T-helper 17 cell (primary cell): ENCODE measurements around the gene NEK6. TPM values are rescaled to one million over a fixed set of nuclear protein-coding genes. Genes with fewer than 3 reads are reported as not detected.

Experiments
- ATAC-seq: fragments of 150-1000 bp; cut with Tn5 transposase; 2 replicates; pipeline ENCODE4 v1.10.0; 2021; ENCODE audit warnings: mild to moderate bottlenecking, moderate library complexity
- DNase-seq, 3 donors: peaks; one replicate each; pipeline versions ENCODE4 v3.0.0 to v3.0.0-alpha.2; 2020 to 2021
- H3K9me3 ChIP-seq: one replicate; pipeline ENCODE4 v1.7.0; 2013; ENCODE audit warnings: low read length, mild to moderate bottlenecking; ENCODE audit not compliant: control insufficient read depth, poor library complexity, severe bottlenecking
- H3K27ac Mint-ChIP-seq: one replicate; pipeline ENCODE4 v1.8.0; 2022; ENCODE audit warnings: mild to moderate bottlenecking, moderate library complexity, mixed read lengths
- H3K27me3 Mint-ChIP-seq: one replicate; pipeline ENCODE4 v1.8.0; 2022; ENCODE audit warnings: mixed read lengths
- H3K36me3 Mint-ChIP-seq: one replicate; pipeline ENCODE4 v1.8.0; 2022; ENCODE audit warnings: low read depth, mixed read lengths
- H3K4me1 Mint-ChIP-seq: one replicate; pipeline ENCODE4 v1.8.0; 2022; ENCODE audit warnings: mild to moderate bottlenecking, mixed read lengths
- H3K4me3 Mint-ChIP-seq: one replicate; pipeline ENCODE4 v1.8.0; 2022; ENCODE audit warnings: mild to moderate bottlenecking, moderate library complexity, mixed read lengths
- total RNA-seq, 4 donors: library from RNA in 2 of 4; stranded (reverse) in 2 of 4; gene quantifications; one replicate each; pipeline ENCODE4 v1.2.3 and lab custom pipeline; 2022 to 2026

The NEK6 gene
- total RNA-seq, 2 donors from 2014 or later: 7.8 to 12.7 TPM

GRCh38 chr9:124268661-124269060 is 10.9 kb downstream of the NEK6 start:
- Mint-ChIP-seq H3K27ac (no peak overlapping the region), H3K27me3 (no peaks in the 10 kb centered on the region), H3K36me3 (no peaks in the 10 kb centered on the region), H3K4me1 (peaks cover 12% of the 10 kb centered on the region), H3K4me3 (no peak overlapping the region)
- H3K9me3 ChIP-seq: no peaks in the 10 kb centered on the region
- DNase-seq (no peak), ATAC-seq (no peak)

GRCh38 chr9:124269556-124269955 is 11.8 kb downstream of the NEK6 start:
- Mint-ChIP-seq H3K4me1 (peaks cover 12% of the 10 kb centered on the region), H3K4me3 (no peak overlapping the region), H3K36me3 (no peaks in the 10 kb centered on the region), H3K27me3 (no peaks in the 10 kb centered on the region), H3K27ac (no peak overlapping the region)
- ATAC-seq (no peak), DNase-seq (no peak)
- H3K9me3 ChIP-seq: no peaks in the 10 kb centered on the region

GRCh38 chr9:124270504-124271335 is 13.0 kb downstream of the NEK6 start:
- Mint-ChIP-seq H3K27ac (no peak overlapping the region), H3K4me3 (no peak overlapping the region), H3K4me1 (peaks cover 9% of the 10 kb centered on the region), H3K36me3 (no peaks in the 10 kb centered on the region), H3K27me3 (no peaks in the 10 kb centered on the region)
- DNase-seq: no peak
- ATAC-seq: no peak
- H3K9me3 ChIP-seq: no peaks in the 10 kb centered on the region

- no peaks in the 10 kb centered on the region for H3K9me3 ChIP-seq
- Mint-ChIP-seq H3K27me3 (no peaks in the 10 kb centered on the region), H3K4me3 (no peak overlapping the region), H3K36me3 (no peaks in the 10 kb centered on the region), H3K27ac (no peak overlapping the region), H3K4me1 (peaks cover 5% of the 10 kb centered on the region)
- DNase-seq: no peak
- ATAC-seq: no peak
Measured at GRCh38 chr9:124271660-124272059, 13.9 kb downstream of the NEK6 start.

GRCh38 chr9:124272118-124272517 is 14.4 kb downstream of the NEK6 start:
- H3K9me3 ChIP-seq: no peaks in the 10 kb centered on the region
- DNase-seq: no peak
- Mint-ChIP-seq H3K36me3 (no peaks in the 10 kb centered on the region), H3K27ac (peak overlapping the region; percentile 29), H3K4me3 (no peak overlapping the region), H3K4me1 (peaks cover 5% of the 10 kb centered on the region), H3K27me3 (no peaks in the 10 kb centered on the region)
- no peak for ATAC-seq

GRCh38 chr9:124272979-124273378 is 15.2 kb downstream of the NEK6 start:
- H3K36me3 Mint-ChIP-seq: no peaks in the 10 kb centered on the region
- no peak for ATAC-seq

GRCh38 chr9:124273427-124274160 is 15.8 kb downstream of the NEK6 start:
- DNase-seq: no peak
- H3K4me3 Mint-ChIP-seq: no peak overlapping the region
- H3K36me3 Mint-ChIP-seq: no peaks in the 10 kb centered on the region
- ATAC-seq: no peak
- H3K27me3 Mint-ChIP-seq: no peaks in the 10 kb centered on the region
- no peak overlapping the region for H3K27ac Mint-ChIP-seq
- no peaks in the 10 kb centered on the region for H3K9me3 ChIP-seq
- H3K4me1 Mint-ChIP-seq: peaks cover 7% of the 10 kb centered on the region

More at GRCh38 chr9:124272979-124273378, 15.2 kb downstream of the NEK6 start:
- Mint-ChIP-seq H3K27me3 (no peaks in the 10 kb centered on the region), H3K4me3 (no peak overlapping the region), H3K4me1 (peaks cover 7% of the 10 kb centered on the region), H3K27ac (peak overlapping the region; percentile 29)
- H3K9me3 ChIP-seq: no peaks in the 10 kb centered on the region
- DNase-seq: no peak

- Mint-ChIP-seq H3K27me3 (no peaks in the 10 kb centered on the region), H3K36me3 (no peaks in the 10 kb centered on the region), H3K27ac (no peak overlapping the region), H3K4me3 (no peak overlapping the region), H3K4me1 (peaks cover 7% of the 10 kb centered on the region)
- no peak for ATAC-seq
- DNase-seq: no peak
- H3K9me3 ChIP-seq: no peaks in the 10 kb centered on the region
Measured at GRCh38 chr9:124274226-124274625, 16.5 kb downstream of the NEK6 start.

- Mint-ChIP-seq H3K4me3 (no peak overlapping the region), H3K36me3 (no peaks in the 10 kb centered on the region), H3K4me1 (peaks cover 7% of the 10 kb centered on the region), H3K27ac (no peak overlapping the region), H3K27me3 (no peaks in the 10 kb centered on the region)
- no peak for ATAC-seq
- no peak for DNase-seq
- no peaks in the 10 kb centered on the region for H3K9me3 ChIP-seq
Measured at GRCh38 chr9:124274738-124275137, 17.0 kb downstream of the NEK6 start.

GRCh38 chr9:124277420-124277819 is 19.7 kb downstream of the NEK6 start:
- Mint-ChIP-seq H3K36me3 (no peaks in the 10 kb centered on the region), H3K4me3 (no peak overlapping the region), H3K27ac (no peak overlapping the region), H3K27me3 (no peaks in the 10 kb centered on the region), H3K4me1 (peaks cover 11% of the 10 kb centered on the region)
- no peak for DNase-seq
- no peak for ATAC-seq
- H3K9me3 ChIP-seq: no peaks in the 10 kb centered on the region

- no peak for ATAC-seq
- no peak overlapping the region for H3K4me3 Mint-ChIP-seq
- H3K27me3 Mint-ChIP-seq: no peaks in the 10 kb centered on the region
- H3K36me3 Mint-ChIP-seq: no peaks in the 10 kb centered on the region
- H3K27ac Mint-ChIP-seq: no peak overlapping the region
- peaks cover 11% of the 10 kb centered on the region for H3K4me1 Mint-ChIP-seq
- no peaks in the 10 kb centered on the region for H3K9me3 ChIP-seq
- no peak for DNase-seq
Measured at GRCh38 chr9:124278054-124278540, 20.3 kb downstream of the NEK6 start.

- Mint-ChIP-seq H3K27me3 (no peaks in the 10 kb centered on the region), H3K4me3 (no peak overlapping the region), H3K36me3 (no peaks in the 10 kb centered on the region), H3K4me1 (peaks cover 11% of the 10 kb centered on the region), H3K27ac (no peak overlapping the region)
- ATAC-seq (no peak), DNase-seq (no peak)
- no peaks in the 10 kb centered on the region for H3K9me3 ChIP-seq
Measured at GRCh38 chr9:124279531-124280175, 21.9 kb downstream of the NEK6 start.

- no peak for ATAC-seq
- Mint-ChIP-seq H3K27ac (no peak overlapping the region), H3K4me3 (no peak overlapping the region), H3K4me1 (peaks cover 11% of the 10 kb centered on the region), H3K27me3 (no peaks in the 10 kb centered on the region), H3K36me3 (no peaks in the 10 kb centered on the region)
- DNase-seq: no peak
- H3K9me3 ChIP-seq: no peaks in the 10 kb centered on the region
Measured at GRCh38 chr9:124280176-124280691, 22.5 kb downstream of the NEK6 start.
